ENCODE measurements around the gene SBF2.

Gene SBF2

DNA sequence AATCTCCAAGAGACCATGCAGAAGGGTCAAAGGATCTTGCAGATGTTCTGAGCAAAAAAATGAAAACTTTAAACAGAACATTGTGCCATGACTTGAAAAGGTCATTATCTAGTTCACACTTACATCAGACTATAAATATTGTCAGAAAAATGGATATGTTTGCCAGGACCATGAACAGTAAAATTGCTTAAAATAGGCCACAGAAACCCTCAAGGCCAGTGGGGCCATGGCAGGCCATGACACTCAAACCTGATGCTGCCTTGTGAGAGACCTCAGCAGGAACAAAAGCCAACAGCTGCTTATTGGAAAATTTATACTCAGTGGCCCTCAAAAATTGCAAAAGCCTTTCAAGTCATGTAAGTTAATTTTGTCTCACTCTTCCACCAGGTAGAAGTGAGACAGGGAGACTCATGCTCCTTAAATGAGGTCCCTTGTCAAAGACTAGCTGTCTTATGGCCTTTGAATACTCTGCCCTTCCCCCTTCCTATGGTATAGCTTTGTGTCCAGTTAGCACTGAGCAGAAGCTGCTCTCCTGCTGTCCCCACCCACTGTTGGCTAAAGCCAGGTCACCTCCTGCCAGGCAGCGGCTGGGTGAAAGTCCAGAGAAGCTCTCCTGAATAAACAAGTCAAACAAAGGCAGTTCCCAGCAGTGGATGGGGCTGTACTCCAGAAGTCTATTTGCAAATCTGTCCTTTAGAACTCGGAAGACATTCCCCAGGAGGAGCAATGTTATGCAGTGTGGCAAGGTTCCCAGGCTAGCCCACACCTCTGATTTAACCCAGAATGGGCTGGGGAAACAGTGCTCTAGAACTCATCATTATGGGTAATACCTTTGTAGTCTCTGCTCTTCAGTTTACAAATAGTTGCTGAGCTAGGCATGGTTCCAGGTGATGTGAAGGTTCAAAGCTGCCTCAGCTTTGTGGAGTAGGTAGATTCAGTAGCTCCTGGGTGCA is 32.3 kb upstream of the SBF2 start:
- no peak for DNase-seq (ENCODE audit: low spot score)
- H3K36me3 ChIP-seq (replicated peaks in 1 of 2; ENCODE audit: control insufficient read depth in 2 of 2, insufficient read depth in 2 of 2, low read length in 2 of 2) = no peaks in the 10 kb centered on the region
- H2AFZ ChIP-seq (ENCODE audit: low read length) = no peak overlapping the region
- no peak overlapping the region for H2BK5ac ChIP-seq (ENCODE audit: low read length)
- no peak overlapping the region for H3K4me3 ChIP-seq (ENCODE audit: low read length in 2 of 2)
- no peak overlapping the region for H3K27ac ChIP-seq (replicated peaks; ENCODE audit: low read length)
- H4K91ac ChIP-seq (ENCODE audit: low read depth, low read length, poor library complexity) = no peak overlapping the region
- H4K8ac ChIP-seq (ENCODE audit: low read depth, low read length) = no peak overlapping the region
- no peak overlapping the region for H3K14ac ChIP-seq (ENCODE audit: low read length)
- no peak overlapping the region for H2BK120ac ChIP-seq (ENCODE audit: low read depth, low read length)
- H3K9me3 ChIP-seq (replicated peaks in 1 of 2; ENCODE audit: control insufficient read depth in 2 of 2, insufficient read depth in 1 of 2, low read depth in 1 of 2, low read length in 2 of 2) = no peaks in the 10 kb centered on the region
- no peak overlapping the region for H2BK12ac ChIP-seq (ENCODE audit: low read length)
- no peak overlapping the region for H3K23ac ChIP-seq (ENCODE audit: low read depth, low read length, poor library complexity)
- H3K4ac ChIP-seq (ENCODE audit: low read length) = no peak overlapping the region
- H3K4me1 ChIP-seq (ENCODE audit: control insufficient read depth in 2 of 2, insufficient read depth in 1 of 2, low read depth in 1 of 2, low read length in 2 of 2) = peaks cover 5 to 10% of the 10 kb centered on the region in 2 donors
- whole genome bisulfite sequencing, 2 donors (ENCODE audit: extremely low coverage in 2 of 2, insufficient read length in 2 of 2, insufficient replicate concordance in 1 of 2) = no CpG with 5 or more reads among the region's 2 CpGs
- H3K27me3 ChIP-seq (ENCODE audit: control insufficient read depth in 3 of 3, insufficient read depth in 3 of 3, low read depth in 1 of 3, low read length in 3 of 3) = no peaks in the 10 kb centered on the region
- H3K18ac ChIP-seq (ENCODE audit: low read length) = no peak overlapping the region
- H2BK15ac ChIP-seq (ENCODE audit: low read length) = no peak overlapping the region
- H2AK5ac ChIP-seq (ENCODE audit: low read depth, low read length) = no peak overlapping the region
- no peak overlapping the region for H3K9ac ChIP-seq (ENCODE audit: low read depth, low read length, poor library complexity)
- H3K79me1 ChIP-seq (ENCODE audit: low read depth, low read length) = no peaks in the 10 kb centered on the region
- H3K4me2 ChIP-seq (ENCODE audit: insufficient read depth, low read length, poor library complexity, severe bottlenecking) = no peak overlapping the region

GRCh38 chr11:10325277-10326011 is 31.4 kb upstream of the SBF2 start:
- Histone ChIP-seq H3K9me3 (replicated peaks in 1 of 2; ENCODE audit: control insufficient read depth in 2 of 2, insufficient read depth in 1 of 2, low read depth in 1 of 2, low read length in 2 of 2) (no peaks in the 10 kb centered on the region), H2AK5ac (ENCODE audit: low read depth, low read length) (no peak overlapping the region), H3K4me3 (ENCODE audit: low read length in 2 of 2) (no peak overlapping the region), H2BK5ac (ENCODE audit: low read length) (no peak overlapping the region), H2AFZ (ENCODE audit: low read length) (no peak overlapping the region), H4K8ac (ENCODE audit: low read depth, low read length) (no peak overlapping the region), H4K91ac (ENCODE audit: low read depth, low read length, poor library complexity) (no peak overlapping the region), H3K4me1 (ENCODE audit: control insufficient read depth in 2 of 2, insufficient read depth in 1 of 2, low read depth in 1 of 2, low read length in 2 of 2) (peaks cover 5 to 10% of the 10 kb centered on the region in 2 donors), H3K4ac (ENCODE audit: low read length) (no peak overlapping the region), H3K23ac (ENCODE audit: low read depth, low read length, poor library complexity) (no peak overlapping the region), H3K18ac (ENCODE audit: low read length) (no peak overlapping the region), H3K4me2 (ENCODE audit: insufficient read depth, low read length, poor library complexity, severe bottlenecking) (no peak overlapping the region), H3K79me1 (ENCODE audit: low read depth, low read length) (no peaks in the 10 kb centered on the region), H3K27me3 (ENCODE audit: control insufficient read depth in 3 of 3, insufficient read depth in 3 of 3, low read depth in 1 of 3, low read length in 3 of 3) (no peaks in the 10 kb centered on the region), H2BK120ac (ENCODE audit: low read depth, low read length) (no peak overlapping the region), H3K36me3 (replicated peaks in 1 of 2; ENCODE audit: control insufficient read depth in 2 of 2, insufficient read depth in 2 of 2, low read length in 2 of 2) (no peaks in the 10 kb centered on the region), H3K14ac (ENCODE audit: low read length) (no peak overlapping the region), H2BK12ac (ENCODE audit: low read length) (no peak overlapping the region), H3K9ac (ENCODE audit: low read depth, low read length, poor library complexity) (no peak overlapping the region), H3K27ac (replicated peaks; ENCODE audit: low read length) (no peak overlapping the region), H2BK15ac (ENCODE audit: low read length) (no peak overlapping the region)
- WGBS, 2 donors (ENCODE audit: extremely low coverage in 2 of 2, insufficient read length in 2 of 2, insufficient replicate concordance in 1 of 2) = no CpG with 5 or more reads among the region's 6 CpGs
- no peak for DNase-seq (ENCODE audit: low spot score)

GRCh38 chr11:10324474-10324873 is 30.5 kb upstream of the SBF2 start:
- Histone ChIP-seq H2BK12ac (ENCODE audit: low read length) (no peak overlapping the region), H3K9ac (ENCODE audit: low read depth, low read length, poor library complexity) (no peak overlapping the region), H2AFZ (ENCODE audit: low read length) (no peak overlapping the region), H4K8ac (ENCODE audit: low read depth, low read length) (no peak overlapping the region), H3K4me2 (ENCODE audit: insufficient read depth, low read length, poor library complexity, severe bottlenecking) (no peak overlapping the region), H3K36me3 (replicated peaks in 1 of 2; ENCODE audit: control insufficient read depth in 2 of 2, insufficient read depth in 2 of 2, low read length in 2 of 2) (no peaks in the 10 kb centered on the region), H4K91ac (ENCODE audit: low read depth, low read length, poor library complexity) (no peak overlapping the region), H3K27ac (replicated peaks; ENCODE audit: low read length) (no peak overlapping the region), H2BK15ac (ENCODE audit: low read length) (no peak overlapping the region), H3K79me1 (ENCODE audit: low read depth, low read length) (no peaks in the 10 kb centered on the region), H3K14ac (ENCODE audit: low read length) (no peak overlapping the region), H3K18ac (ENCODE audit: low read length) (no peak overlapping the region), H2AK5ac (ENCODE audit: low read depth, low read length) (no peak overlapping the region), H3K27me3 (ENCODE audit: control insufficient read depth in 3 of 3, insufficient read depth in 3 of 3, low read depth in 1 of 3, low read length in 3 of 3) (no peaks in the 10 kb centered on the region), H2BK5ac (ENCODE audit: low read length) (no peak overlapping the region), H2BK120ac (ENCODE audit: low read depth, low read length) (no peak overlapping the region), H3K9me3 (replicated peaks in 1 of 2; ENCODE audit: control insufficient read depth in 2 of 2, insufficient read depth in 1 of 2, low read depth in 1 of 2, low read length in 2 of 2) (no peaks in the 10 kb centered on the region), H3K4me3 (ENCODE audit: low read length in 2 of 2) (no peak overlapping the region), H3K23ac (ENCODE audit: low read depth, low read length, poor library complexity) (no peak overlapping the region), H3K4me1 (ENCODE audit: control insufficient read depth in 2 of 2, insufficient read depth in 1 of 2, low read depth in 1 of 2, low read length in 2 of 2) (peaks cover 5 to 10% of the 10 kb centered on the region in 2 donors), H3K4ac (ENCODE audit: low read length) (no peak overlapping the region)
- no peak for DNase-seq (ENCODE audit: low spot score)
- WGBS, 2 donors (ENCODE audit: extremely low coverage in 2 of 2, insufficient read length in 2 of 2, insufficient replicate concordance in 1 of 2) = no CpG with 5 or more reads among the region's 3 CpGs

GRCh38 chr11:10323793-10324170 is 29.8 kb upstream of the SBF2 start:
- no CpG with 5 or more reads among the region's 1 CpG for WGBS, 2 donors (ENCODE audit: extremely low coverage in 2 of 2, insufficient read length in 2 of 2, insufficient replicate concordance in 1 of 2)
- Histone ChIP-seq H4K8ac (ENCODE audit: low read depth, low read length) (no peak overlapping the region), H2AK5ac (ENCODE audit: low read depth, low read length) (no peak overlapping the region), H3K27ac (replicated peaks; ENCODE audit: low read length) (no peak overlapping the region), H3K9me3 (replicated peaks in 1 of 2; ENCODE audit: control insufficient read depth in 2 of 2, insufficient read depth in 1 of 2, low read depth in 1 of 2, low read length in 2 of 2) (no peaks in the 10 kb centered on the region), H2BK12ac (ENCODE audit: low read length) (no peak overlapping the region), H3K4ac (ENCODE audit: low read length) (no peak overlapping the region), H3K79me1 (ENCODE audit: low read depth, low read length) (no peaks in the 10 kb centered on the region), H3K18ac (ENCODE audit: low read length) (no peak overlapping the region), H3K4me2 (ENCODE audit: insufficient read depth, low read length, poor library complexity, severe bottlenecking) (no peak overlapping the region), H3K9ac (ENCODE audit: low read depth, low read length, poor library complexity) (no peak overlapping the region), H3K4me3 (ENCODE audit: low read length in 2 of 2) (no peak overlapping the region), H3K36me3 (replicated peaks in 1 of 2; ENCODE audit: control insufficient read depth in 2 of 2, insufficient read depth in 2 of 2, low read length in 2 of 2) (no peaks in the 10 kb centered on the region), H3K14ac (ENCODE audit: low read length) (no peak overlapping the region), H2AFZ (ENCODE audit: low read length) (no peak overlapping the region), H2BK15ac (ENCODE audit: low read length) (no peak overlapping the region), H3K23ac (ENCODE audit: low read depth, low read length, poor library complexity) (no peak overlapping the region), H4K91ac (ENCODE audit: low read depth, low read length, poor library complexity) (no peak overlapping the region), H2BK120ac (ENCODE audit: low read depth, low read length) (no peak overlapping the region), H2BK5ac (ENCODE audit: low read length) (no peak overlapping the region), H3K27me3 (ENCODE audit: control insufficient read depth in 3 of 3, insufficient read depth in 3 of 3, low read depth in 1 of 3, low read length in 3 of 3) (no peaks in the 10 kb centered on the region), H3K4me1 (ENCODE audit: control insufficient read depth in 2 of 2, insufficient read depth in 1 of 2, low read depth in 1 of 2, low read length in 2 of 2) (peaks cover 5 to 10% of the 10 kb centered on the region in 2 donors)
- DNase-seq (ENCODE audit: low spot score) = no peak
